Right lobe of liver (tissue), 4 donors: ENCODE measurements around the gene MFN2.

ENCODE experiments used
- CTCF ChIP-seq, 4 donors: fragments of 200-600 bp in 3 of 4; fragments of 450-650 bp in 1 of 4; IDR thresholded peaks; one replicate each; pipeline versions ENCODE4 v1.5.1 to v1.8.0; 2016 to 2022; ENCODE audit warnings: antibody characterized with exemption in 4 of 4, mild to moderate bottlenecking in 2 of 4
- POLR2A ChIP-seq: fragments of 450-650 bp; IDR thresholded peaks from one replicate; pipeline ENCODE4 v1.6.1; 2017; ENCODE audit warnings: antibody characterized with exemption, mild to moderate bottlenecking
- donor health status: DM: no; HTN: no; CAD: no.
- donor health status: DM: no; HTN: no; CAD: no.
- donor health status: DM: no; HTN: yes; CAD: no.

- no peak for TF ChIP-seq CTCF (IDR thresholded peaks at IDR 0.05)
- no peak for TF ChIP-seq POLR2A
Measured at GRCh38 chr1:12052008-12052573, 71.8 kb downstream of the MFN2 start.
